ENCODE measurements around the gene ITGB2. TPM values are rescaled to one million over a fixed set of nuclear protein-coding genes. Genes with fewer than 3 reads are reported as not detected.

Gene ITGB2
- total RNA-seq, 1 donor from 2014 or later = 4.9 TPM

- FAIRE-seq = no peak
Observed at GRCh38 chr21:44901391-44902074, 19.2 kb downstream of the ITGB2 start.

GRCh38 chr21:44900559-44901251 lies 20.0 kb downstream of the ITGB2 start:
- FAIRE-seq = no peak
- DNase-seq (ENCODE audit: low spot score in 2 of 2) = no peak

More at GRCh38 chr21:44901391-44902074, 19.2 kb downstream of the ITGB2 start:
- DNase-seq (ENCODE audit: low spot score in 2 of 2) = no peak

GRCh38 chr21:44899768-44900558 lies 20.7 kb downstream of the ITGB2 start:
- FAIRE-seq = no peak
- no peak for DNase-seq (ENCODE audit: low spot score in 2 of 2)

- FAIRE-seq (no peak), DNase-seq (ENCODE audit: low spot score in 2 of 2) (no peak)
Observed at GRCh38 chr21:44898851-44899767, 21.6 kb downstream of the ITGB2 start.

- no peak for FAIRE-seq
- no peak for DNase-seq (ENCODE audit: low spot score in 2 of 2)
Observed at GRCh38 chr21:44898011-44898488, 22.6 kb downstream of the ITGB2 start.

- FAIRE-seq (no peak), DNase-seq (ENCODE audit: low spot score in 2 of 2) (no peak)
Observed at GRCh38 chr21:44897326-44898010, 23.2 kb downstream of the ITGB2 start.

- DNase-seq (ENCODE audit: low spot score in 2 of 2) = no peak
- FAIRE-seq = no peak
Observed at GRCh38 chr21:44896561-44897286, 24.0 kb downstream of the ITGB2 start.

- FAIRE-seq = no peak
Observed at GRCh38 chr21:44895859-44896258, 24.8 kb downstream of the ITGB2 start.

GRCh38 chr21:44894687-44895302 lies 25.9 kb downstream of the ITGB2 start:
- no peak for FAIRE-seq
- no peak for DNase-seq (ENCODE audit: low spot score in 2 of 2)

More at GRCh38 chr21:44895859-44896258, 24.8 kb downstream of the ITGB2 start:
- no peak for DNase-seq (ENCODE audit: low spot score in 2 of 2)

GRCh38 chr21:44893948-44894656 lies 26.6 kb downstream of the ITGB2 start:
- no peak for FAIRE-seq
- no peak for DNase-seq (ENCODE audit: low spot score in 2 of 2)

- DNase-seq (ENCODE audit: low spot score in 2 of 2) (no peak), FAIRE-seq (no peak)
Observed at GRCh38 chr21:44893278-44893556, 27.5 kb downstream of the ITGB2 start.

GRCh38 chr21:44892536-44893277 lies 28.0 kb downstream of the ITGB2 start:
- peak in 1 of 2 donors; percentile 62 for DNase-seq (ENCODE audit: low spot score in 2 of 2)
- no peak for FAIRE-seq

GRCh38 chr21:44892095-44892494 lies 28.6 kb downstream of the ITGB2 start:
- DNase-seq (ENCODE audit: low spot score in 2 of 2) (no peak), FAIRE-seq (no peak)

GRCh38 chr21:44891631-44892031 lies 29.1 kb downstream of the ITGB2 start:
- FAIRE-seq (no peak), DNase-seq (ENCODE audit: low spot score in 2 of 2) (no peak)

GRCh38 chr21:44890961-44891541 lies 29.6 kb downstream of the ITGB2 start:
- no peak for FAIRE-seq
- no peak for DNase-seq (ENCODE audit: low spot score in 2 of 2)

- DNase-seq (ENCODE audit: low spot score in 2 of 2) (no peak), FAIRE-seq (no peak)
Observed at GRCh38 chr21:44890338-44890931, 30.3 kb downstream of the ITGB2 start.

All from frontal cortex (tissue), 4 donors.